KMS-11 (cell line): ENCODE results near the gene PCED1B.

Experiments used
- H2AFZ ChIP-seq: fragments of 200-600 bp; sonication (generic); 2 replicates; pipeline ENCODE4 v1.6.1; 2016; ENCODE audit warnings: antibody characterized with exemption, mixed run types, low read depth
- H3K27ac ChIP-seq: fragments of 200-600 bp; sonication (generic); 2 replicates; pipeline ENCODE4 v1.6.1; 2016; ENCODE audit warnings: mild to moderate bottlenecking, mixed run types
- H3K27me3 ChIP-seq: fragments of 200-600 bp; sonication (generic); 2 replicates; pipeline ENCODE4 v1.6.1; 2017; ENCODE audit warnings: mild to moderate bottlenecking, low read depth, mixed run types, moderate library complexity; ENCODE audit not compliant: insufficient read depth
- H3K36me3 ChIP-seq: fragments of 200-600 bp; sonication (generic); 2 replicates; pipeline ENCODE4 v1.6.1; 2017; ENCODE audit warnings: mild to moderate bottlenecking, mixed run types; ENCODE audit not compliant: insufficient read depth
- H3K4me1 ChIP-seq: fragments of 200-600 bp; sonication (generic); 2 replicates; pipeline ENCODE4 v1.6.1; 2016; ENCODE audit warnings: mild to moderate bottlenecking, low read depth, mixed run types; ENCODE audit not compliant: poor library complexity, severe bottlenecking
- H3K4me2 ChIP-seq: fragments of 200-600 bp; sonication (generic); 2 replicates; pipeline ENCODE4 v1.7.0; 2016; ENCODE audit warnings: mild to moderate bottlenecking, mixed run types
- H3K4me3 ChIP-seq: fragments of 200-600 bp; sonication (generic); IDR thresholded peaks from 2 replicates; pipeline ENCODE4 v1.6.1; 2017; ENCODE audit warnings: low read depth, low read length, mixed read lengths; ENCODE audit not compliant: insufficient read depth
- H3K79me2 ChIP-seq: fragments of 200-600 bp; sonication (generic); 2 replicates; pipeline ENCODE4 v1.6.1; 2016; ENCODE audit warnings: low read depth, mixed run types; ENCODE audit not compliant: insufficient read depth
- H3K9ac ChIP-seq: fragments of 200-600 bp; sonication (generic); 2 replicates; pipeline ENCODE4 v1.6.1; 2016; ENCODE audit warnings: mild to moderate bottlenecking, mixed run types
- H4K20me1 ChIP-seq: fragments of 200-600 bp; sonication (generic); 2 replicates; pipeline ENCODE4 v1.6.1; 2016; ENCODE audit warnings: mild to moderate bottlenecking, mixed run types; ENCODE audit not compliant: insufficient read depth
- TF ChIP-seq, protein P1 (sequence below): fragments of 200-600 bp; sonication (generic); conservative IDR thresholded peaks from 2 replicates; pipeline ENCODE4 v1.6.1; 2017; ENCODE audit warnings: low read depth, mild to moderate bottlenecking, antibody characterized with exemption, low read length, moderate library complexity, mixed read lengths

The PCED1B gene

DNA sequence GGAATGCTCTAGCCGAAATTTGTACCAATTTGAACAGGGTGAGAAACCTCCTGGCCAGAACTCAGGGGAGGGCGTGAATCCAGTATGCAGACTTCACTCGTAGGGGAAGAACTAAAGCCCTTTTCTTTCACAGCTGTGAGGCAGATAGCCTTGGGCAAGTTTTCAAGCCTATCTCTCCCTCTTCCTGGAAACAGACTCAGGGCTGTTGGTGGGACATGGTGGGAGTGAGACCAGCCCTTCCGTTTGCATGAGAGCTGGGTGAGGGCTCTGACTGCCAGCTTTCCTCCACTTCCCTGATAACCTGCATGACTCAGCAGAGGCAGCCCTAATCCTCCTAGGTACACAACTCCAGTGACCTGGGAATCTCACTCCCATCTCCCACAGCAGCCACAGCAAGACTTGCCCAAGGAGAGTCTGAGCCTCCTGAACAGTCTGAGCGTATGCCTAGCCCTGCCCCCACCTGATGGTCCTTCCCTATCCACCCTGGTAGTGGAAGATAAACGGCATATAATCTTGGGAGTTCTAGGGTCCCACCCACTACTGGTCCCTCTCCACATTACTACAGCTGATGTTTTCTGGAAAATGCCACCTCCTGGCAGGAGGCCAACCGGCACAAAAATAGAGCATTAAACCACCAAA, 170.4 kb downstream of the PCED1B start:
- Histone ChIP-seq H3K79me2 (no peaks in the 10 kb centered on the region), H3K36me3 (no peaks in the 10 kb centered on the region), H3K4me3 (no peak overlapping the region), H4K20me1 (no peaks in the 10 kb centered on the region), H3K4me2 (no peak overlapping the region), H3K4me1 (no peaks in the 10 kb centered on the region), H2AFZ (no peak overlapping the region), H3K27ac (no peak overlapping the region), H3K27me3 (no peaks in the 10 kb centered on the region), H3K9ac (no peak overlapping the region)
- TF ChIP-seq, protein P1, sequence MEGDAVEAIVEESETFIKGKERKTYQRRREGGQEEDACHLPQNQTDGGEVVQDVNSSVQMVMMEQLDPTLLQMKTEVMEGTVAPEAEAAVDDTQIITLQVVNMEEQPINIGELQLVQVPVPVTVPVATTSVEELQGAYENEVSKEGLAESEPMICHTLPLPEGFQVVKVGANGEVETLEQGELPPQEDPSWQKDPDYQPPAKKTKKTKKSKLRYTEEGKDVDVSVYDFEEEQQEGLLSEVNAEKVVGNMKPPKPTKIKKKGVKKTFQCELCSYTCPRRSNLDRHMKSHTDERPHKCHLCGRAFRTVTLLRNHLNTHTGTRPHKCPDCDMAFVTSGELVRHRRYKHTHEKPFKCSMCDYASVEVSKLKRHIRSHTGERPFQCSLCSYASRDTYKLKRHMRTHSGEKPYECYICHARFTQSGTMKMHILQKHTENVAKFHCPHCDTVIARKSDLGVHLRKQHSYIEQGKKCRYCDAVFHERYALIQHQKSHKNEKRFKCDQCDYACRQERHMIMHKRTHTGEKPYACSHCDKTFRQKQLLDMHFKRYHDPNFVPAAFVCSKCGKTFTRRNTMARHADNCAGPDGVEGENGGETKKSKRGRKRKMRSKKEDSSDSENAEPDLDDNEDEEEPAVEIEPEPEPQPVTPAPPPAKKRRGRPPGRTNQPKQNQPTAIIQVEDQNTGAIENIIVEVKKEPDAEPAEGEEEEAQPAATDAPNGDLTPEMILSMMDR: no peak

GRCh38 chr12:47251919-47252318, 172.5 kb downstream of the PCED1B start:
- H3K79me2 ChIP-seq: no peaks in the 10 kb centered on the region
- H4K20me1 ChIP-seq: no peaks in the 10 kb centered on the region
- H3K27ac ChIP-seq: no peak overlapping the region
- H3K4me2 ChIP-seq: no peak overlapping the region
- H3K27me3 ChIP-seq: no peaks in the 10 kb centered on the region
- no peaks in the 10 kb centered on the region for H3K36me3 ChIP-seq
- H3K4me3 ChIP-seq: no peak overlapping the region
- no peak overlapping the region for H3K9ac ChIP-seq
- H3K4me1 ChIP-seq: no peaks in the 10 kb centered on the region
- no peak overlapping the region for H2AFZ ChIP-seq
- TF ChIP-seq, protein P1: no peak

DNA sequence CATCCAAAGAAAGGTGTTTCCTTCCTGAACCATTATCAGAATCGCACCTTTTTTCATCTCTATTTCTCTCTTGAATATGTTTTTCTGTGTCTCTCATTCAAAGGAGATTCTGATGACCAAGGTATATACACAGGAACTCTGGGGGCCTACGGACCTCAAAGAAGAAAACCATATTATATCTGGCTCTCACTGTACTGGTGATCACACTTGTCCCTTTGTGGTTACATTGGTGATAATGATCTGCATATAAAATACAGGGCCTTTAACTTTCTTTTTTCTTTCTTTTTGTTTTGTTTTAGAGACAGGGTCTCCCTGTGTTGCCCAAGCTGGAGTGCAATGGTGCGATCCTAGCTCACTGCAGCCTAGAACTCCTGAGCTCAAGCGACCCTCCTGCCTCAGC, 185.5 kb downstream of the PCED1B start:
- H3K4me2 ChIP-seq: no peak overlapping the region
- no peak overlapping the region for H2AFZ ChIP-seq
- no peak overlapping the region for H3K27ac ChIP-seq

DNA sequence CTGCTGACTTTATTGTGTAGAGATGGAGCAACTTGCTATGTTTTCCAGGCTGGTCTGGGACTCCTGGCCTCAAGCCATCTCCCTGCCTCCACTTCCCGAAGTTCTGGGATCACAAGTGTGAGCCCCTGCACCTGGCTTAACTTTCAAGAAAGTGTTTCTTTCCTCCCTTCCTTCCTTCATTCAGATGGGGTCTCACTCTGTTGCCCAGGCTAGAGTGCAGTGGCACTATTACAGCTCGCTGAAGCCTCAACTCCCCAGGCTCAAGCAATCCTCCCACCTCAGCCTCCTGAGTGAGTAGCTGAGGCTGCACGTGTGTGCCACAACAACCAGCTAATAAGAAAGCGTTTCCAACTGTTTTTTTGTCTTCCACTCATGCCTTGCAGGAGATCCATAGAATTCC, 186.0 kb downstream of the PCED1B start:
- Histone ChIP-seq H3K4me2 (no peak overlapping the region), H2AFZ (no peak overlapping the region)

More for the DNA sequence above, 185.5 kb downstream of the PCED1B start:
- Histone ChIP-seq H3K36me3 (no peaks in the 10 kb centered on the region), H3K27me3 (no peaks in the 10 kb centered on the region), H4K20me1 (no peaks in the 10 kb centered on the region), H3K4me1 (no peaks in the 10 kb centered on the region), H3K79me2 (no peaks in the 10 kb centered on the region), H3K9ac (no peak overlapping the region), H3K4me3 (no peak overlapping the region)
- TF ChIP-seq, protein P1: no peak

More for the DNA sequence above, 186.0 kb downstream of the PCED1B start:
- TF ChIP-seq, protein P1: no peak
- no peak overlapping the region for H3K27ac ChIP-seq
- H3K4me3 ChIP-seq: no peak overlapping the region
- no peaks in the 10 kb centered on the region for H4K20me1 ChIP-seq
- no peaks in the 10 kb centered on the region for H3K79me2 ChIP-seq
- no peaks in the 10 kb centered on the region for H3K36me3 ChIP-seq
- H3K4me1 ChIP-seq: no peaks in the 10 kb centered on the region
- no peaks in the 10 kb centered on the region for H3K27me3 ChIP-seq
- H3K9ac ChIP-seq: no peak overlapping the region
